ENCODE results near the gene DIDO1.

DIDO1 gene

GRCh38 chr20:62949962-62950361 is 23.7 kb upstream of the DIDO1 start:
- H3K27me3 ChIP-seq (replicated peaks; ENCODE audit: control insufficient read depth, insufficient read depth, low read length, poor library complexity, severe bottlenecking): no peaks in the 10 kb centered on the region
- H3K4me3 ChIP-seq (ENCODE audit: insufficient read depth, low read depth, low read length, poor library complexity, severe bottlenecking): no peak overlapping the region
- DNase-seq: no peak
- H3K36me3 ChIP-seq (ENCODE audit: control insufficient read depth, insufficient read depth, low read length): peaks cover 38% of the 10 kb centered on the region
- no peaks in the 10 kb centered on the region for H3K9me3 ChIP-seq (ENCODE audit: control insufficient read depth, low read length)
- H3K27ac ChIP-seq (ENCODE audit: insufficient read depth, low read length, poor library complexity, severe bottlenecking): no peak overlapping the region
- H3K4me1 ChIP-seq (ENCODE audit: control insufficient read depth, insufficient read depth, low read length, poor library complexity, severe bottlenecking): peaks cover 26% of the 10 kb centered on the region

DNA sequence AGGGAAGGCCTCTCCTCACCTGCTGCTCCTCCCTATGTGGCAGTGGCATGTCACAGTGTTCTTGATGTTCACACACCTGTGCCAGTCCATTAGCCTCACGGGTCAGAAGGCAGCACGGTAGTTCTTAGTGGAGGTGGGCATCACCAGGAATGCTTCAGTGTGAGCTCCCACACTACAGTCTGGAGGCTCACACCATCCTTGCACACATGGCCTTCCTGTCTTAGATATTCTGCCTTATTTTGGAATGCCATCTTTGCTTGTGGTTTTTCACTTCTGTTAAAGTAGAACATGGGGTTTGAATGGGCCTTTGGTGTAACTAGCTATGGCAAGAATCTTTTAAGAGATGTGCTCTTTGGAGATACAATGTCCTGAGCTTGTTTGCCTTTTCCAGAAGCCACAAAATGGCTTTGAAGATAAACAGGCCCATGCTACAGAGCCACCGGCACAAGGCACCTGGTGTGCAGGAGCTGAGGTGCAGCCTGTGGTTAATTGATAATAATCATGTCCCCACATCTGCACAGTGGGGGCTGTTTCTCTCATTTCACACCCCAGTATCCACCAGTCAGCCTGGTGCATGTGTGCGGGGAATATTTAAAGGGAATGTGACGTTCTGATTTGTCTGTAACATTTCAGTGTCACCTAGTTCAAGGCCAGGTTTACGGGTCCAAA is 23.0 kb upstream of the DIDO1 start:
- peaks cover 19% of the 10 kb centered on the region for H3K4me1 ChIP-seq (ENCODE audit: control insufficient read depth, insufficient read depth, low read length, poor library complexity, severe bottlenecking)
- no peak overlapping the region for H3K27ac ChIP-seq (ENCODE audit: insufficient read depth, low read length, poor library complexity, severe bottlenecking)
- no peak for DNase-seq
- peaks cover 45% of the 10 kb centered on the region for H3K36me3 ChIP-seq (ENCODE audit: control insufficient read depth, insufficient read depth, low read length)
- H3K9me3 ChIP-seq (ENCODE audit: control insufficient read depth, low read length): no peaks in the 10 kb centered on the region
- H3K4me3 ChIP-seq (ENCODE audit: insufficient read depth, low read depth, low read length, poor library complexity, severe bottlenecking): no peak overlapping the region
- no peaks in the 10 kb centered on the region for H3K27me3 ChIP-seq (replicated peaks; ENCODE audit: control insufficient read depth, insufficient read depth, low read length, poor library complexity, severe bottlenecking)

- no peak for DNase-seq
- Histone ChIP-seq H3K36me3 (ENCODE audit: control insufficient read depth, insufficient read depth, low read length) (peaks cover 60% of the 10 kb centered on the region), H3K27ac (ENCODE audit: insufficient read depth, low read length, poor library complexity, severe bottlenecking) (no peak overlapping the region), H3K4me3 (ENCODE audit: insufficient read depth, low read depth, low read length, poor library complexity, severe bottlenecking) (no peak overlapping the region), H3K9me3 (ENCODE audit: control insufficient read depth, low read length) (no peaks in the 10 kb centered on the region), H3K4me1 (ENCODE audit: control insufficient read depth, insufficient read depth, low read length, poor library complexity, severe bottlenecking) (peaks cover 5% of the 10 kb centered on the region), H3K27me3 (replicated peaks; ENCODE audit: control insufficient read depth, insufficient read depth, low read length, poor library complexity, severe bottlenecking) (no peaks in the 10 kb centered on the region)
Measured at GRCh38 chr20:62947532-62948300, 21.4 kb upstream of the DIDO1 start.

GRCh38 chr20:62946918-62947317 is 20.6 kb upstream of the DIDO1 start:
- no peak for DNase-seq
- H3K36me3 ChIP-seq (ENCODE audit: control insufficient read depth, insufficient read depth, low read length): peaks cover 63% of the 10 kb centered on the region
- no peaks in the 10 kb centered on the region for H3K27me3 ChIP-seq (replicated peaks; ENCODE audit: control insufficient read depth, insufficient read depth, low read length, poor library complexity, severe bottlenecking)
- H3K9me3 ChIP-seq (ENCODE audit: control insufficient read depth, low read length): no peaks in the 10 kb centered on the region
- no peak overlapping the region for H3K4me3 ChIP-seq (ENCODE audit: insufficient read depth, low read depth, low read length, poor library complexity, severe bottlenecking)
- no peak overlapping the region for H3K27ac ChIP-seq (ENCODE audit: insufficient read depth, low read length, poor library complexity, severe bottlenecking)
- H3K4me1 ChIP-seq (ENCODE audit: control insufficient read depth, insufficient read depth, low read length, poor library complexity, severe bottlenecking): no peaks in the 10 kb centered on the region

DNA sequence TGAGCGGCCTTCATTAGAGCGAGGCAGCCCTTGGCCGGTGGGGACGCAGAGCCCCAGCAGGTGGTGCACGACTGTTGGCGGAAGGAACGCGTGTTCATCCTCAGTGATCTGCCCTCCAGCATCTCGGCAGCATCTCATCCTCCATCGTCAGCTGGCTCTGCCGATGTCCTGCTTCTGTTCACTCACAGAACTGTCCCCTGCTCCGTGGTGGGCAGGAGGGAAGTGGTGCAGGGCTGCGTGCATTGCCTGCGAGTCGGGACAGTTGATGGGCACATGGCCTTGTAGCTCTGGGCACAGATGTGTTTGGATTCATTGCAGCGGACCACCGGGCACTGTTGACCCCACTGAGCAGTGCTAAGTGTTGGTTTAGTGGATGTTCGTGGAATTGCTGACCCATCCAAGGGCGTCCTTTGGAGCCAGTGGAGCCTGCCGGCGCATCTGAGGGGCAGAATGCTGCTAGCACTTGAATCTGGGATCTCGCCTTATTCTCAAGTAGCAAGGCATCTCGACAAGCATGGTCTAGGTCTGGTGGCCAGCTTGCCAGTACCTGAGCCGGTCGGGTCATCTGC is 19.6 kb upstream of the DIDO1 start:
- no peak for DNase-seq
- Histone ChIP-seq H3K4me3 (ENCODE audit: insufficient read depth, low read depth, low read length, poor library complexity, severe bottlenecking) (no peak overlapping the region), H3K27me3 (replicated peaks; ENCODE audit: control insufficient read depth, insufficient read depth, low read length, poor library complexity, severe bottlenecking) (no peaks in the 10 kb centered on the region), H3K36me3 (ENCODE audit: control insufficient read depth, insufficient read depth, low read length) (peaks cover 65% of the 10 kb centered on the region), H3K4me1 (ENCODE audit: control insufficient read depth, insufficient read depth, low read length, poor library complexity, severe bottlenecking) (no peaks in the 10 kb centered on the region), H3K27ac (ENCODE audit: insufficient read depth, low read length, poor library complexity, severe bottlenecking) (no peak overlapping the region), H3K9me3 (ENCODE audit: control insufficient read depth, low read length) (no peaks in the 10 kb centered on the region)

- no peaks in the 10 kb centered on the region for H3K27me3 ChIP-seq (replicated peaks; ENCODE audit: control insufficient read depth, insufficient read depth, low read length, poor library complexity, severe bottlenecking)
- H3K9me3 ChIP-seq (ENCODE audit: control insufficient read depth, low read length): no peaks in the 10 kb centered on the region
- no peak for DNase-seq
- H3K27ac ChIP-seq (ENCODE audit: insufficient read depth, low read length, poor library complexity, severe bottlenecking): no peak overlapping the region
- H3K36me3 ChIP-seq (ENCODE audit: control insufficient read depth, insufficient read depth, low read length): peaks cover 65% of the 10 kb centered on the region
- H3K4me3 ChIP-seq (ENCODE audit: insufficient read depth, low read depth, low read length, poor library complexity, severe bottlenecking): no peak overlapping the region
- H3K4me1 ChIP-seq (ENCODE audit: control insufficient read depth, insufficient read depth, low read length, poor library complexity, severe bottlenecking): peaks cover under 1% of the 10 kb centered on the region
Measured at GRCh38 chr20:62944746-62945145, 18.4 kb upstream of the DIDO1 start.

GRCh38 chr20:62944184-62944583 is 17.9 kb upstream of the DIDO1 start:
- H3K9me3 ChIP-seq (ENCODE audit: control insufficient read depth, low read length): no peaks in the 10 kb centered on the region
- peaks cover 6% of the 10 kb centered on the region for H3K4me1 ChIP-seq (ENCODE audit: control insufficient read depth, insufficient read depth, low read length, poor library complexity, severe bottlenecking)

DNA sequence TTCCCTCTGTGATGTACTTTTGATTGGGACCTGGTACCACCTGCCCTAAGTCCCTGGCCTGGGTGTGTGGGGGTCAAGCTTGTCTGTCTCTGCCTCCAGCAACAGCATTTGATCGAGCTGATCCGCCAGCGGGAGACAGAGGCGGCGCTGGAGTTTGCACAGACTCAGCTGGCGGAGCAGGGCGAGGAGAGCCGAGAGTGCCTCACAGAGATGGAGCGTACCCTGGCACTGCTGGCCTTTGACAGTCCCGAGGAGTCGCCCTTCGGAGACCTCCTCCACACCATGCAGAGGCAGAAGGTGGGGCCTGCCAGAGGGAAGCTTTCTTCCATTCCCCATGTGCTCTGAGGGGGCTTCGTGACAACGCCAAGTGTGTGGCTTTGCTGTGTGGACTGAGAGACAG is 17.1 kb upstream of the DIDO1 start:
- DNase-seq: no peak
- no peak overlapping the region for H3K4me3 ChIP-seq (ENCODE audit: insufficient read depth, low read depth, low read length, poor library complexity, severe bottlenecking)
- H3K27ac ChIP-seq (ENCODE audit: insufficient read depth, low read length, poor library complexity, severe bottlenecking): no peak overlapping the region
- H3K9me3 ChIP-seq (ENCODE audit: control insufficient read depth, low read length): no peaks in the 10 kb centered on the region
- no peaks in the 10 kb centered on the region for H3K27me3 ChIP-seq (replicated peaks; ENCODE audit: control insufficient read depth, insufficient read depth, low read length, poor library complexity, severe bottlenecking)
- peaks cover 12% of the 10 kb centered on the region for H3K4me1 ChIP-seq (ENCODE audit: control insufficient read depth, insufficient read depth, low read length, poor library complexity, severe bottlenecking)
- H3K36me3 ChIP-seq (ENCODE audit: control insufficient read depth, insufficient read depth, low read length): peaks cover 59% of the 10 kb centered on the region

More at GRCh38 chr20:62944184-62944583, 17.9 kb upstream of the DIDO1 start:
- H3K27me3 ChIP-seq (replicated peaks; ENCODE audit: control insufficient read depth, insufficient read depth, low read length, poor library complexity, severe bottlenecking): no peaks in the 10 kb centered on the region
- no peak overlapping the region for H3K27ac ChIP-seq (ENCODE audit: insufficient read depth, low read length, poor library complexity, severe bottlenecking)
- peaks cover 65% of the 10 kb centered on the region for H3K36me3 ChIP-seq (ENCODE audit: control insufficient read depth, insufficient read depth, low read length)
- DNase-seq: no peak
- H3K4me3 ChIP-seq (ENCODE audit: insufficient read depth, low read depth, low read length, poor library complexity, severe bottlenecking): no peak overlapping the region

DNA sequence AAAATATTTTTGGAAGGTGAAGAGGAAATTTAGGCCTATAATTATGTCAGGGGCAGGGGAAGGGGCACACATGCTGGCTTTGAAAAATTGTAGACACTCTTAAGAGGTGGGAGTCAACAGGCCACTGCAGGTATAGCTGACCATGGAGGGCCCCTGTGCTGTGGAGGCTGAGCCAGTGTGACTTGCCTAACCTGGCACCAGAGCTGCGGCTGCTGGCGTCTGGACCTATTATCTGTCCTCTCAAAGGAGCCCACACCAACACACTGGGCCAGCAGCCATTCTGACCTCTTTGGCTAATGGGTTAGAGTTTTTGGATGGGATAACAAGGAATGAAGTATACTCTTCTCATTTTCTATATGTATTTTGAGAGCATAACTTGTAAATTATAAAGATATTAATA is 16.2 kb upstream of the DIDO1 start:
- no peak for DNase-seq
- H3K36me3 ChIP-seq (ENCODE audit: control insufficient read depth, insufficient read depth, low read length): peaks cover 50% of the 10 kb centered on the region
- H3K4me1 ChIP-seq (ENCODE audit: control insufficient read depth, insufficient read depth, low read length, poor library complexity, severe bottlenecking): peaks cover 12% of the 10 kb centered on the region
- no peaks in the 10 kb centered on the region for H3K9me3 ChIP-seq (ENCODE audit: control insufficient read depth, low read length)
- no peak overlapping the region for H3K4me3 ChIP-seq (ENCODE audit: insufficient read depth, low read depth, low read length, poor library complexity, severe bottlenecking)
- no peaks in the 10 kb centered on the region for H3K27me3 ChIP-seq (replicated peaks; ENCODE audit: control insufficient read depth, insufficient read depth, low read length, poor library complexity, severe bottlenecking)
- H3K27ac ChIP-seq (ENCODE audit: insufficient read depth, low read length, poor library complexity, severe bottlenecking): no peak overlapping the region

DNA sequence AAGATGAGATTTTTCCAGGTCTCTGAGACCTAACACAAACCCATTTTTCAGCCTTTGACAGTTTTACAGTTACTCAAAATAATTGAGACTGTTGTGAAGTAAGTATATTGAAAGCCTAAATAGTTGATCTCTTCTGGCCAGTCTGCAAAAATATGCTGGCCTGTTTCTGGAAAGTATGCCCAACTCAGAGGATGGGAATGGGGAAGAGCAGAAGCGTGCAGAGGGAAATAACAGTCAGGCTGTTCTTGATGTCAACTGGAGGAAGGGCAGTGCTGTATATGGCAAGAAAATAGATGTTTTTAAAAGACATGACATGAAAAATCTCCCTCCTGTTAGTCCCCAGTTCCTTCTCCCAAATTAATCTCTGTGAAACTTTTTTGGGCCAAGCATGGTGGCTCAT is 15.5 kb upstream of the DIDO1 start:
- no peak overlapping the region for H3K4me3 ChIP-seq (ENCODE audit: insufficient read depth, low read depth, low read length, poor library complexity, severe bottlenecking)
- no peak overlapping the region for H3K27ac ChIP-seq (ENCODE audit: insufficient read depth, low read length, poor library complexity, severe bottlenecking)
- H3K36me3 ChIP-seq (ENCODE audit: control insufficient read depth, insufficient read depth, low read length): peaks cover 45% of the 10 kb centered on the region
- H3K9me3 ChIP-seq (ENCODE audit: control insufficient read depth, low read length): no peaks in the 10 kb centered on the region
- H3K27me3 ChIP-seq (replicated peaks; ENCODE audit: control insufficient read depth, insufficient read depth, low read length, poor library complexity, severe bottlenecking): no peaks in the 10 kb centered on the region
- no peak for DNase-seq
- H3K4me1 ChIP-seq (ENCODE audit: control insufficient read depth, insufficient read depth, low read length, poor library complexity, severe bottlenecking): peaks cover 14% of the 10 kb centered on the region

All from effector memory CD4-positive, alpha-beta T cell (primary cell).